ENCODE data around the gene MRAP.

GRCh38 chr21:32311621-32312020, 13.0 kb downstream of the MRAP start:
- TF ChIP-seq CTCF (IDR thresholded peaks at IDR 0.05; ENCODE audit: low read depth, low read length) = no peak
- no peak for TF ChIP-seq POLR2A (IDR thresholded peaks at IDR 0.05; ENCODE audit: extremely low read depth, insufficient read length)
- no peak for TF ChIP-seq MYC (IDR thresholded peaks at IDR 0.05; ENCODE audit: low read depth, low read length)

All from NB4 (cell line).